ENCODE measurements around the gene NPTX1. TPM values are rescaled to one million over a fixed set of nuclear protein-coding genes. Genes with fewer than 3 reads are reported as not detected.

The NPTX1 gene
- total and polyA plus RNA-seq, 2 of the 13 experiments (the other 11 are each of a cell fraction or from before 2014, with no cell fraction given): 0.01 TPM; not detected in 1

DNA sequence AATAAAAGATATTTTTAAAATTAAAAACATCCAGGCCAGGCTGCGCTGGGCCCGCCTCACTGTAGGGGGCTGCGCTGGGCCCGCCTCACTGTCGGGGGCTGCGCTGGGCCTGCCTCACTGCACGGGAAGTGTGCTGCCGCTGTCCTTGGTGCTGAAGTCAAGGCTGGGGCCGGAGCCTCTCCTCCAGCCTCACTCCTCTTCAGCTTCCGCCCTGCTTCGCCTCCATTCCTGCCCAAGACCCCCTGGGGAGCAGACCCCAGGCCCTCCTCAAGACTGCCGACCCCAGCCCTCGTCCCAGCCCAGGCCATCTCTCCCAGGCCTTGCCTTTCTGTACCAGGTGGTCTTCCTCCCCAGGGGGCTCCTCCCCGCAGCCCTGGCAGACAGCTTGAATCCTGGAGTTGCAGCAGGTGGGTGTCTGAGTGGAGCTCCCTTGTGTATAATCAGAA lies 35.3 kb downstream of the NPTX1 start (continued):
- TF ChIP-seq, protein P1, sequence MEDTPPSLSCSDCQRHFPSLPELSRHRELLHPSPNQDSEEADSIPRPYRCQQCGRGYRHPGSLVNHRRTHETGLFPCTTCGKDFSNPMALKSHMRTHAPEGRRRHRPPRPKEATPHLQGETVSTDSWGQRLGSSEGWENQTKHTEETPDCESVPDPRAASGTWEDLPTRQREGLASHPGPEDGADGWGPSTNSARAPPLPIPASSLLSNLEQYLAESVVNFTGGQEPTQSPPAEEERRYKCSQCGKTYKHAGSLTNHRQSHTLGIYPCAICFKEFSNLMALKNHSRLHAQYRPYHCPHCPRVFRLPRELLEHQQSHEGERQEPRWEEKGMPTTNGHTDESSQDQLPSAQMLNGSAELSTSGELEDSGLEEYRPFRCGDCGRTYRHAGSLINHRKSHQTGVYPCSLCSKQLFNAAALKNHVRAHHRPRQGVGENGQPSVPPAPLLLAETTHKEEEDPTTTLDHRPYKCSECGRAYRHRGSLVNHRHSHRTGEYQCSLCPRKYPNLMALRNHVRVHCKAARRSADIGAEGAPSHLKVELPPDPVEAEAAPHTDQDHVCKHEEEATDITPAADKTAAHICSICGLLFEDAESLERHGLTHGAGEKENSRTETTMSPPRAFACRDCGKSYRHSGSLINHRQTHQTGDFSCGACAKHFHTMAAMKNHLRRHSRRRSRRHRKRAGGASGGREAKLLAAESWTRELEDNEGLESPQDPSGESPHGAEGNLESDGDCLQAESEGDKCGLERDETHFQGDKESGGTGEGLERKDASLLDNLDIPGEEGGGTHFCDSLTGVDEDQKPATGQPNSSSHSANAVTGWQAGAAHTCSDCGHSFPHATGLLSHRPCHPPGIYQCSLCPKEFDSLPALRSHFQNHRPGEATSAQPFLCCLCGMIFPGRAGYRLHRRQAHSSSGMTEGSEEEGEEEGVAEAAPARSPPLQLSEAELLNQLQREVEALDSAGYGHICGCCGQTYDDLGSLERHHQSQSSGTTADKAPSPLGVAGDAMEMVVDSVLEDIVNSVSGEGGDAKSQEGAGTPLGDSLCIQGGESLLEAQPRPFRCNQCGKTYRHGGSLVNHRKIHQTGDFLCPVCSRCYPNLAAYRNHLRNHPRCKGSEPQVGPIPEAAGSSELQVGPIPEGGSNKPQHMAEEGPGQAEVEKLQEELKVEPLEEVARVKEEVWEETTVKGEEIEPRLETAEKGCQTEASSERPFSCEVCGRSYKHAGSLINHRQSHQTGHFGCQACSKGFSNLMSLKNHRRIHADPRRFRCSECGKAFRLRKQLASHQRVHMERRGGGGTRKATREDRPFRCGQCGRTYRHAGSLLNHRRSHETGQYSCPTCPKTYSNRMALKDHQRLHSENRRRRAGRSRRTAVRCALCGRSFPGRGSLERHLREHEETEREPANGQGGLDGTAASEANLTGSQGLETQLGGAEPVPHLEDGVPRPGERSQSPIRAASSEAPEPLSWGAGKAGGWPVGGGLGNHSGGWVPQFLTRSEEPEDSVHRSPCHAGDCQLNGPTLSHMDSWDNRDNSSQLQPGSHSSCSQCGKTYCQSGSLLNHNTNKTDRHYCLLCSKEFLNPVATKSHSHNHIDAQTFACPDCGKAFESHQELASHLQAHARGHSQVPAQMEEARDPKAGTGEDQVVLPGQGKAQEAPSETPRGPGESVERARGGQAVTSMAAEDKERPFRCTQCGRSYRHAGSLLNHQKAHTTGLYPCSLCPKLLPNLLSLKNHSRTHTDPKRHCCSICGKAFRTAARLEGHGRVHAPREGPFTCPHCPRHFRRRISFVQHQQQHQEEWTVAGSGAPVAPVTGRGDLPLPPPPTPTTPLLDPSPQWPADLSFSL (CRISPR knock-in tag; IDR thresholded peaks at IDR 0.05): no peak
- peak; percentile 80; the same call in 1 of the 2 replicates for TF ChIP-seq HOXA9 (CRISPR knock-in tag; IDR thresholded peaks at IDR 0.05; ENCODE audit: borderline replicate concordance)
- no peak for TF ChIP-seq ZNF33A (CRISPR knock-in tag; IDR thresholded peaks at IDR 0.05; ENCODE audit: borderline replicate concordance)
- peak; percentile 69 for TF ChIP-seq SAP130 (CRISPR knock-in tag; IDR thresholded peaks at IDR 0.05; ENCODE audit: low read depth)
- TF ChIP-seq NCOA2 (CRISPR knock-in tag; IDR thresholded peaks at IDR 0.05): peak; percentile 73
- TF ChIP-seq ZFY (CRISPR knock-in tag; IDR thresholded peaks at IDR 0.05): peak; percentile 60; the same call in 1 of the 2 replicates
- peak; percentile 75; the same call in 1 of the 2 replicates for TF ChIP-seq ZNF605 (CRISPR knock-in tag; IDR thresholded peaks at IDR 0.05)
- TF ChIP-seq, protein P2, sequence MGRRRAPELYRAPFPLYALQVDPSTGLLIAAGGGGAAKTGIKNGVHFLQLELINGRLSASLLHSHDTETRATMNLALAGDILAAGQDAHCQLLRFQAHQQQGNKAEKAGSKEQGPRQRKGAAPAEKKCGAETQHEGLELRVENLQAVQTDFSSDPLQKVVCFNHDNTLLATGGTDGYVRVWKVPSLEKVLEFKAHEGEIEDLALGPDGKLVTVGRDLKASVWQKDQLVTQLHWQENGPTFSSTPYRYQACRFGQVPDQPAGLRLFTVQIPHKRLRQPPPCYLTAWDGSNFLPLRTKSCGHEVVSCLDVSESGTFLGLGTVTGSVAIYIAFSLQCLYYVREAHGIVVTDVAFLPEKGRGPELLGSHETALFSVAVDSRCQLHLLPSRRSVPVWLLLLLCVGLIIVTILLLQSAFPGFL (CRISPR knock-in tag; IDR thresholded peaks at IDR 0.05): peak; percentile 39; the same call in 1 of the 2 replicates
- TF ChIP-seq ZNF530 (CRISPR knock-in tag; IDR thresholded peaks at IDR 0.05; ENCODE audit: low read depth): 0 out of 2 replicates have a peak, but pooled peaks have one; percentile 67
- TF ChIP-seq, protein P3, sequence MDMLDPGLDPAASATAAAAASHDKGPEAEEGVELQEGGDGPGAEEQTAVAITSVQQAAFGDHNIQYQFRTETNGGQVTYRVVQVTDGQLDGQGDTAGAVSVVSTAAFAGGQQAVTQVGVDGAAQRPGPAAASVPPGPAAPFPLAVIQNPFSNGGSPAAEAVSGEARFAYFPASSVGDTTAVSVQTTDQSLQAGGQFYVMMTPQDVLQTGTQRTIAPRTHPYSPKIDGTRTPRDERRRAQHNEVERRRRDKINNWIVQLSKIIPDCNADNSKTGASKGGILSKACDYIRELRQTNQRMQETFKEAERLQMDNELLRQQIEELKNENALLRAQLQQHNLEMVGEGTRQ (IDR thresholded peaks at IDR 0.05; ENCODE audit: low read depth, low read length): no peak
- TF ChIP-seq, protein P3 (CRISPR knock-in tag; IDR thresholded peaks at IDR 0.05; ENCODE audit: borderline replicate concordance): no peak
- no peak for TF ChIP-seq PHB2 (IDR thresholded peaks at IDR 0.05; ENCODE audit: partially characterized antibody)
- TF ChIP-seq, protein P4, sequence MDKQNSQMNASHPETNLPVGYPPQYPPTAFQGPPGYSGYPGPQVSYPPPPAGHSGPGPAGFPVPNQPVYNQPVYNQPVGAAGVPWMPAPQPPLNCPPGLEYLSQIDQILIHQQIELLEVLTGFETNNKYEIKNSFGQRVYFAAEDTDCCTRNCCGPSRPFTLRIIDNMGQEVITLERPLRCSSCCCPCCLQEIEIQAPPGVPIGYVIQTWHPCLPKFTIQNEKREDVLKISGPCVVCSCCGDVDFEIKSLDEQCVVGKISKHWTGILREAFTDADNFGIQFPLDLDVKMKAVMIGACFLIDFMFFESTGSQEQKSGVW (CRISPR knock-in tag; IDR thresholded peaks at IDR 0.05; ENCODE audit: borderline replicate concordance): no peak
- TF ChIP-seq FOXA3 (CRISPR knock-in tag; IDR thresholded peaks at IDR 0.05): peak; percentile 37; the same call in 1 of the 2 replicates
- peak; percentile 97 for TF ChIP-seq HES4 (CRISPR knock-in tag; IDR thresholded peaks at IDR 0.05; ENCODE audit: borderline replicate concordance)
- no peak for TF ChIP-seq RBAK (CRISPR knock-in tag; IDR thresholded peaks at IDR 0.05)
- peak; percentile 65; the same call in 1 of the 2 replicates for TF ChIP-seq ISL2 (CRISPR knock-in tag; IDR thresholded peaks at IDR 0.05)
- peak; percentile 95 for TF ChIP-seq ZNF256 (CRISPR knock-in tag; conservative IDR thresholded peaks at IDR 0.05)
- no peak for TF ChIP-seq SRSF4 (IDR thresholded peaks at IDR 0.05; ENCODE audit: low read depth, low read length, poor library complexity, severe bottlenecking)
- no peak for TF ChIP-seq ZNF484 (CRISPR knock-in tag; IDR thresholded peaks at IDR 0.05; ENCODE audit: borderline replicate concordance, low read depth)
